Femur (tissue), 1 donor: ENCODE measurements around the gene SORCS2.

ENCODE experiments used
- DNase-seq: peaks from one replicate; pipeline ENCODE4 v3.0.0-alpha.2; 2017

The SORCS2 gene

GRCh38 chr4:7500404-7500803 is 308.1 kb downstream of the SORCS2 start:
- no peak for DNase-seq

GRCh38 chr4:7501314-7501713 is 309.0 kb downstream of the SORCS2 start:
- DNase-seq = no peak

GRCh38 chr4:7501873-7502272 is 309.5 kb downstream of the SORCS2 start:
- DNase-seq = no peak

DNA sequence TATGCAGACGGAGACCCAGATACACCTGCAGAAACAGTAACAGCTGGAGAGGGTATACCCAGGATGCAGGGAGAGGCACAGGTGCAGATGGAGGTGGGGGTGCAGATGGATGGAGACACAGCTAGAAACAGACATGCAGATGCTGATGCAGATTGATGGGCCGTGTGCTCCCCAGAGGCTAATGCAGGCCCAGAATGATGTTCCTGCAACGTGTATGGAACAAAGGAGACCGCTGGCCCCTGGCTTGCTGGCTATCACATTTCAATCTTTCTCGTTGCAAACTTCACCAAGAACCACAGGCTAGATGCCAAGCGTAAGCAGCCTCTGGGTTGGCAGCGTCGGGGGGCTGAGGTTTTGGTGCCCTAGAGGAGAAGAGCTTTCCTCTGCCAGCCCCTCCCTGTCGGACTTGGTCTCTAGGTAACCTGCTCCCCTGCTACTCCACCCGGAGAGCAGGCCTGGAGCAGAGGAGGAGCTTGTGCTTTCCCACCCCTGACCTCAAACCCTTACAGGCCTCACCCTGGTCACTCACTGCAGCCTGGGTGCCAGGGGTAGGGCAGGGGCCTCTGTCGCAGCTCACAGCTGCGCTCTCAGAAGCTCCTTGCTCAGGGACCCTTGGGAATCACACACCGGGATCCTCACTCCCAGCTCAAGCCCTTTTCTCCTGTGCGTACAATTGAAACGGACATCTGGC is 311.4 kb downstream of the SORCS2 start:
- no peak for DNase-seq

DNA sequence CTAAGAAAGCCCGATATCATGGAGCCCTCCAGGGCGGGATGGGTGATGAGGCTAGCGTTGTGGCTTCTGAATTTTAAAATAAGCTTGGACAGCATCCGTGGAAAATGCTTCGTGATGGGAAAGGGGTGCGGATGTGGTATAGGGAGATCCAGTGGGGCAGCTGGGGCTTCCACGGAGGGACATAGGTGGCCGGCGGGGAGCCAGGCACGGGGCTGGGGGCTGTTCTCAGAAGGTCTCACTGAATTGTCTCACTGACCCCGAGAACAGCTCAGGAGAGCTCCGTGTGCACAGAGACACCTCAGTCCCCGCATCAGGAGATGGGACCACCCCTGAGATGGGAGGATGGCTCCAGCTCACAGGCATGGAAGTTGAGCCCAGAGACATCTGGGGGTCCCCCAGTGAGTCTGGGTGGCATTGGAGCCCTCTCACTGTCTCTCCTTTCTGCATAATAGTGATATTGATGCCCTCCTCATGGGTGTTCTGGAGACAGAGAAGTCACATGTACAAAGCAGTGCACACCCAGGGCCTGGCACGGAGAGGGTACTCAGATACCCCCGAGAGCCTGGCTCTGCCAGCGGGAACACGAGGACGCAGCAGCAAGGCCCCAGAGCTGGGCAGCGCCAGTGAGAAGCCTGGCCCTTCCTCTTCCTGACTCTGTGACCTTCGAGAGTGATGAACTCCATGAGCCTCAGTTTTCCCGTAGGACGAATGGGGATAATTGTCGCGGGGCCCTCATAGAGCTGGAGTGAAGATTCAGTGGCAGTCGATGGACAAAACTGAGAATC is 313.0 kb downstream of the SORCS2 start:
- DNase-seq = no peak

DNA sequence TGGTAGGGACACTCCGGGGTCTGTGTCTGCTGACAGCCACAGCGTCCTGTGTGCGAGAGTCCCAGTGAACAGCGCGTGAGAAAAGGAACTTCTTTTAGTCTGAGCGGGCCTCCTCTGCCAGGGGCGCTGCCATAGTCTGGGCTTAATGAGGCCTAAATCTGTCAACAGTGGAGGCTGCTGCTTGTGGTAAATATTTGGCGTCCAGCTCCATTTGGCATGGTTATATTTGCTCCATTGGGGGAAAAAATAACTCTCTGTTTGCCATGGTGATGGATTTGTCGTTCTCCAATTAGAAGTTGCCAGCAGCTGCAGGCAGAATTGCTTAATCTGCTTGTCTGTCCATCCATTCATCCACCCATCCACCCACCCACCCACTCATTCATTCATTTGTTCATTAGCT is 313.8 kb downstream of the SORCS2 start:
- no peak for DNase-seq

DNA sequence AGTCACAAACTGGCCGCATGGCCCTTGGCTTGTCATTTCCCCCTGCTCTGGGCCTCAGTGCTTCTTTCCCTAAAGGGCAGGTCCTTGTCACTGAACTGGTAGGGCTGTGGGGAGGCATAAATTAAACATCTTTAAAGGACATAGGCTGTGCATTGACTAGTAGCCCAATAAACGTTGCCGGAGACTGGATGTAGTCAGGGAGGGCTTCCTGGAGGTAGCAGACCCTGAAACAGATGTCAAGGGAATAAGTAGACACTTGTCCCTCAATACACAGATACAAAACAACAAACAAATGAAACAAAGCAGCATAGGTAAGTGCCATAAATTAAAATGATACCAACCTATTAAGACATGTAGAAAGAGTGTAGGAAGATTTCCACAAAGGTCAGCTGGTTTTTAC is 314.2 kb downstream of the SORCS2 start:
- no peak for DNase-seq

DNA sequence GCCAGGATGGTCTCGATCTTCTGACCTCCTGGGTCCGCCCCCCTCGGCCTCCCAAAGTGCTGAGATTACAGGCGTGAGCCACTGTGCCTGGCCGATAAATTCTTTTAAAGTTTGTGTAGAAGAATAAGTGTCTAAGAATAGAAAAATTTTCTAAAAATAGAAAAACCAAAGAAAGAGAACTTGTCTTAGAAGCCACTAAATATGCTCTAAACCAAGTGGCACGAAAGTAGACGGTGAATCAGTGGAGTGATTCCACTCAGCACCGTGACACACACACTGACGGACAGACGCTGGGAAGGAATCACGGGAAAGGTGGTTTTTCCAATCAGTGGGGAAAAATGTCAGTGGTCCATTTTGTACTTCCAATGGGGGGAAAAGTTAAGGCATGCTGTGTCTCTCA is 315.0 kb downstream of the SORCS2 start:
- no peak for DNase-seq

DNA sequence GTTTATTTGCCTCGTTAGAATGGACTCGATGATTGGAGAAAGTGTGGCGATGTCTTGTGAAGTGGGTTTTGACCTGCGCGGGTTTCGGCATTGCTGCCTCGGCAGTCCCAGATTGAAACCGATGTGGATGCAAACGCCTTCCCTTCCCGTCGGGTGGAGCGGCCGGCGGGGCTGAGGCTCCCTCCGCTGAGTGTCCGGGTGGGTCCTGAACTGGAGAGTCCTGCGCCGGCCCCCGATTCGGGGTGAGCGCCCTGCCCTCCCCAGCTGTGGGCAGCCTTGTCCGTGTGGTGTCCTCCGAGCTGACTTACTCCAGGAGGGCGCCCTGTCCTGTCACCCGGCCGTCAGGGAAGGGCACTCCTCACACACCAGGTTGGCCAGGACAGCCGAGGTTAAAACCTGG is 317.7 kb downstream of the SORCS2 start:
- no peak for DNase-seq

GRCh38 chr4:7510538-7510937 is 318.2 kb downstream of the SORCS2 start:
- no peak for DNase-seq

GRCh38 chr4:7511525-7511924 is 319.2 kb downstream of the SORCS2 start:
- no peak for DNase-seq

- no peak for DNase-seq
Measured at GRCh38 chr4:7512428-7512827, 320.1 kb downstream of the SORCS2 start.

DNA sequence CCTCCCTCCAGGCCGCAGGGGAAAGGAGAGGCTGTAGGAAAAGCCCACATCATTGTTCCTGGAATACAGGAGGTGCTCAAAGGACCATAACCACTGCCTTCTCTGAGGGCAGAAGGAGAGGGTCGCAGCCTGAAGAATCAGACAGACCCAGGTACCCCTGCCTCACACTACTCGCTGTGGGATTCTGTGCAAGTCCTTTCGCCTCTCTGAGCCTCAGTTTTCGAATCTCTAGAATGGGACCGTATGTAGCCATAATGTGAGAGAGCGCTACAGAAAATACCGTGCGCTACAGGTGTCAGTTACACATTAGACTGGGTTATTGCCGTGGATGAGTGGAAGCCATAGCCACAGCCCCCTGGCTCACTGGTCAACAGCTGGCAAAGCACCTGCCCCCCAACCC is 320.6 kb downstream of the SORCS2 start:
- no peak for DNase-seq

- DNase-seq = no peak
Measured at GRCh38 chr4:7513671-7514070, 321.3 kb downstream of the SORCS2 start.

DNA sequence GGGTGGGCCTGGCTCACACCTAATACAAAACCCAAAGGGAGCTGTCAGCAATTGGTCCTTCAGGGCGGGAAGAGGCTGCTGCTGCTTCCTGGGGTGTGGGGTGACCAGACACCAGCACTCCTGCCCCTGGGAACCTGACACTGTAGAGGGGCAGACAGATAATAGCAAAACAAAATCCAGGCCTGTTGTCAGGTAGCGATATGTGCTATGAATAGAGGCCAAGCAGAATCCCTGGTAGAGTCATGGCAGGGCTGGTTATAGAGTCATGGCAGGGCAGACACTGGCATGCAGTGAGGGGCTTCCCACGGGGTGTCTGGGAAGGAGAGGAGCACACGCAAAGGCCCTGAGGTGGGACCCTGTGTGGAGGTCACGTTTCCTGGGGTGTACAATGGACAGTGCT is 321.9 kb downstream of the SORCS2 start:
- DNase-seq = no peak

DNA sequence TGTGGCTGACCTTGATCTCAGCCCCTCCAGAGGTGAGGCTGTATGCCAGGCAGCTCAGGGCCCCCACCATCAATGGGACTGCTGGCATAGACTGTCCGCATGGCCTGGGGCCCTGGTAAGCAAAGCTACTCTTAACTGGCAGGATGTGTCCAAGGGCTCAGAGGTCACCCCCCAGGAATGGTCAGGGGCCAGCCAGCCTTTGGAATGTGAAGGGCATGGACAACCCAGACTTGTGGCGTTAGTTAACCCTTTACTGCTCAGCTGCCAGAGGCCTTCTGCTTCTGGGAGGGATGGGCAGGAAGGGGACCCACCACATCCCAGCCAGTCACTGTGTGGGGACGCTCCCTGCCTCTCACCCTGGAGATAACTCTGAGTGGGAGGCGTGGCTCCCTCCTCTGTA is 322.5 kb downstream of the SORCS2 start:
- no peak for DNase-seq

DNA sequence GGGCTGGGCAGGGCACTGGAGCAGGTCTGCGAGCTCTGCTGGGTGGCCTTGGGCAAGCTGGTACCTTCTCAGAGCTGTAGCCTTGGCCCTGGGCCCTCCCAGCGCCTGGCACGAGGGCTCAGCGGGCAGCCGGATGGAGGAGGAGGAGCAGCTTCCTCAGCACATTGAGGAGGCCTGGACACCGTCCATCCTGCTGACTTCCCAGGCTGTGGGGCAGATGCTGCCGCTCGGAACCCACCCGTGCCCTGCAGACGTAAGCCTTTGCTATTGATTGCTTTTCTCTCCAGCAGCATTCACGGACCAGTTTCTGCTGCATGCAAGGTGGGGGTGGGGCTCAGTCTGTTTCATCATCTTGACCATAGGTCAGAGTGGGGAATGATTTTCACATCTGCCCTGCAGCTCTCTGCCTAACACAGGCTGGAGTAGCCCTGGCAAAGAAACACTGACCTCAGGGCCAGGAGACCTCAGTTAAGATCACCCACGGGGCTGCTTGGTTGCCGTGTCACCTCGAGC is 323.1 kb downstream of the SORCS2 start:
- DNase-seq = no peak

DNA sequence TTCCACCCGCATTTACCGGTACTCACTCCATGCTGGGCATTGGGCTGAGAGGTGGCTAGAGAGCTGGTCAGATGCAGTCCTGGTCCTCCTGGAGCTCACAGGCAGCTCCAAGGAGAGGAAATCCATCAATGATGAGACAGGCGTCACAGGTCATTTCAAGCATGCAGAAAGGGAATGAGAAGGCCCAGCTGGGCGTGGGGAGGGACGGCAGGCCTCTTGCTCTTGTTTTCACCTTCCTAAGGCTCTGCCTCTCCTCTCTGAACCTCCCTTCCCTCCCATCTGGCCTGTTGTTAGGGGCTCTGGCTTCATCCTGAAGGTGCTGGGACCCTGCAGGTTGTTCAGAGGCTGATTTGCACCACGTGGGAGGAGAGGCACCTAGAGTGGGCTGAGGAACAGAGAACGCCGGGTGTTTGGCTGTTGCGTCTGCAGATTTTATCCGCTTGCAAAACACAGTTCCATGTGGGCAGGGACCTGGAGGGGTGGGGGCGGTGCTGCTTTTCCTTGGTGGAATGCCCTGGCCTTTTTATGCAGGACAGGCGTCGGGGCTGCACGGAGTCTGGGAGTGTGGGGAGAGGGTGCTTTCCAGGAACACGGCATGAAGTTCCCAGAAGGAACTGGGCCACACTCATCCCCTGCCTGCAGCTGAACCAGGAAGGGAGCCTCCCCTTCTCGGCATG is 323.9 kb downstream of the SORCS2 start:
- no peak for DNase-seq

DNA sequence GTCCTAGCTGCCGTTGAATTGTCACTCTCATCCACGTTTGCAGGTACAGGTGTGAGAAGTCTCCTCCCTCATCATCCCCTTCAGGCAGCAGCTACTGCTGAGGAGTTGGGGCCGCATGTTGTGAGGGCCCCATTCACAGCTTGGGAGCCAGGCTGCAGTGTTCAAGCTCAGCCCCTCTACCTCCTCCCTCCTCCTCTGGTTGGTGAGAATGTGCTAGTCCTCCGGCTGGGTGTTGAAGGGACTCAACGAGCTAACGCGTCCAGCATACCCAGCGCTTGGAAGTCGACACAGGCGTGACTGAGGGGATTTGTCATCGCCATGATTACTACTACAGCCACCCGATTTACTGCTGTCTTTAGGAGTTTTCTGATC is 324.4 kb downstream of the SORCS2 start:
- no peak for DNase-seq

DNA sequence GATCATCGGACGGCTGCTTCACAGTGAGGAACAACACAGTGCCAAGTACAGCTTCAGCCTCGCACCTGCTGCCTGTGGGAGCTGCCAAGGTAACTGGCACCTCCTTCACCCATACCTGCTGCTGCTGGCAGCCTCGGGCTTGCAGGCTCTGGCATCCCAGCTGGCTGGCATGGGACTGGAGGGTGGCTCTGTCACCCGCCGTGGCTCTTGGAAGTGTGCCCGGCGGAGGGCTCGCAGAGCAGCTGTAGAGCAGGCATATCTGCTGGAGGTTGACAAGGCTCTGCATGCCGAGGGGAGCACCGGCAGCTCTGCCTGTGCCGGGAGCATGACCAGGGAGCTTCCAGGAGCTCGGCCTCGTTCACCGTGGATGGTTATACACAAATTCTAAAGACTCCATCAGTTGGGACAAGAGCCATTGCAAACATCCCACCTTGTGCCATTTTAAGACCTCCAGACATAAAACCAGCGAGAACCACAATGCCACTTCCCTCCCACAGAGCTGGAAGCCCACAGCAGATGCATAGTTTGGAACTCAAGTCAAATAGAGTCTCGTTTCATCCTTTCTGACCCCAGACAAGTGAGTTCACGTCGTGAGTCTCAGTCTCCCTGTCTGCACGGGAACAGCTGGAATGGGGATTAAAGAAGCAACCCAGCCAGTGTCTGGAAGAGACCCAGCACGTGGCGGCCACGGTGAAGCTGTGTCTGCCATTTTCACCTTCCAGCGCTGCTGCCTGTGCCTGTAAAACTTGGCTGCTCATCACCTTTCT is 326.7 kb downstream of the SORCS2 start:
- DNase-seq = no peak

DNA sequence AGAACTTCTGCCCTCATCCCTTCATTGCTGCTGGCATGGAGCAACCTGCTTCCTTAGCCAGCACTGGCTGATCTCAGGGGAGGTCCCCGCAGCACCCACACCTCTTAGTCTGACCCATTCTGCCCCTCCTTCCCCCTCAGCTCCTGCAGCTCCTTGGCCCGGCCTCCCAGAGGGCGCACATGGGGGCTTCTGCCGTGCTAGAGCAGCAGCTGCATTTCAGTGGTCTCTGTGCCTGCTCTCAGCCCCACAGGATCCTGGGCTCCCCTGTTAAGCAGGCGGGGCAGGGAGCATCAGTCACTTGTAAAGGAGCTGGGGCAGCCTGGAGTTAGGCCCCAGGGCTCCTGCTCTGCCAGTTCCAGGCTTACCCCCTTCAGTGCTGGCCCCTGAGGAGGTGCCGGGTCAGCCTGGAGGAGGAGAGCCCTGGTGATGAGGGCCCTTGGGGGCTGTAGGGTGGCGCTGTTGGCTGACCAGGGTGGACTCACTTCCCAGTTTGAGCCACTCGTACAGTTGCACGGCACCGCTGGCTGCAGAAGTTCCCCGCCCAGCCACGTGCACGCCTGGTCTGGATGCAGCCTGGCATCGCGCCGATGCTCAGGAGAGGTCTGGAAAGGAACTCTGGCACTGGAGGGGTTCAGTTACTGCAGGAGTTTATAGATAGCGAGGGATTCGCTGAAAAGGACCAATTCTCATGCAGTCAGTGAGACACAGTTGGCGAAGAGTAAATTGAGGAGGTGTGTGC is 327.5 kb downstream of the SORCS2 start:
- no peak for DNase-seq

- DNase-seq = no peak
Measured at GRCh38 chr4:7521666-7522065, 329.3 kb downstream of the SORCS2 start.
